HUES6 (cell line): ENCODE results near the gene SDK1.

ENCODE experiments used
- H3K27ac ChIP-seq: 2 replicates; pipeline ENCODE4 v1.7.0; 2013; ENCODE audit warnings: low read depth, mild to moderate bottlenecking, low read length, inconsistent platforms
- H3K27me3 ChIP-seq: 2 replicates; pipeline ENCODE4 v1.6.1; 2013; ENCODE audit warnings: low read length; ENCODE audit not compliant: control insufficient read depth, insufficient read depth
- H3K36me3 ChIP-seq: 2 replicates; pipeline ENCODE4 v1.6.1; 2013; ENCODE audit warnings: low read length; ENCODE audit not compliant: control insufficient read depth, insufficient read depth
- H3K4me1 ChIP-seq: 2 replicates; pipeline ENCODE4 v1.6.1; 2013; ENCODE audit warnings: low read length; ENCODE audit not compliant: control insufficient read depth, insufficient read depth
- H3K4me3 ChIP-seq: 2 replicates; pipeline ENCODE4 v1.5.1; 2013; ENCODE audit warnings: low read depth, low read length
- H3K9ac ChIP-seq: one replicate; pipeline ENCODE4 v1.6.1; 2013; ENCODE audit warnings: mild to moderate bottlenecking, low read length
- H3K9me3 ChIP-seq: 2 replicates; pipeline ENCODE4 v1.6.1; 2013; ENCODE audit warnings: low read depth, low read length; ENCODE audit not compliant: control insufficient read depth, insufficient read depth

Gene SDK1

GRCh38 chr7:4056552-4057288, 755.7 kb downstream of the SDK1 start:
- Histone ChIP-seq H3K27ac (no peak overlapping the region), H3K4me1 (no peaks in the 10 kb centered on the region), H3K27me3 (no peaks in the 10 kb centered on the region), H3K4me3 (no peak overlapping the region), H3K9me3 (no peaks in the 10 kb centered on the region; the same call in 1 of the 2 replicates), H3K36me3 (no peaks in the 10 kb centered on the region), H3K9ac (no peak overlapping the region)

DNA sequence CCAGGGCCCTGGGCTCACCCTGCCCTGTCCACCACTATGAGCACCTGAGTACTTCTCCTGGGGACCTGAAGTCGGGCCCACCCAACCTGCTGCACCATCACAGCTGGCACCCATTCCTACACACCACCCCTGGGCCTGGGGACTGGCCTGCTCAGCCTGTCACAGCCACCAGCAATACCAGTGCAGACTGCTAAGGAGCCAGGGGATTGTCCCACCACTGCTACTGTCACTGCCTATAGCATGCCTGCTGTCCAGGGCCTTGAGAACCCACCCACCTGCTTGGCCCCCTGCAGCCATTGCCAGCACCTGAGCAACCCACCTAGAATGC, 756.2 kb downstream of the SDK1 start:
- no peaks in the 10 kb centered on the region for H3K27me3 ChIP-seq
- H3K4me1 ChIP-seq = no peaks in the 10 kb centered on the region
- no peaks in the 10 kb centered on the region for H3K36me3 ChIP-seq
- no peaks in the 10 kb centered on the region; the same call in 1 of the 2 replicates for H3K9me3 ChIP-seq
- no peak overlapping the region for H3K9ac ChIP-seq
- no peak overlapping the region for H3K27ac ChIP-seq
- H3K4me3 ChIP-seq = no peak overlapping the region

DNA sequence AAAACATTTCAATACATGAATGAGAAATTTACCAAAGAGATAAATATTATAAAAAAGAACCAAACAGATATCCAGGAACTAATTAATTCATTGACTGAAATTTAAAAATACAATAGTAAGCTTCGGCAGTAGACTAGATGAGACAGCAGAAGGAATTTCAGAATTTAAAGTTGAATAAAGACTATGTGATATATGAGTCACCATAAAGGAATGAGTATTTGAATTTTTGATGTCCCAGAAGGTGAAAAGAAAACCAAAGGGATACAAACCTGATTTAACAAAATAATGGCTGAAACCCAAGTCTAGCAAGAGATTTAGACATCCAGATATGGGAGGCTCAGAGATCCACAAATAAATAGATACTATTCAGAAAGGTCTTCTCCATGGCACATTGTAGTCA, 757.1 kb downstream of the SDK1 start:
- Histone ChIP-seq H3K27me3 (no peaks in the 10 kb centered on the region), H3K4me1 (no peaks in the 10 kb centered on the region), H3K4me3 (no peak overlapping the region), H3K9ac (no peak overlapping the region), H3K9me3 (no peaks in the 10 kb centered on the region; the same call in 1 of the 2 replicates), H3K27ac (no peak overlapping the region), H3K36me3 (no peaks in the 10 kb centered on the region)

- Histone ChIP-seq H3K27me3 (no peaks in the 10 kb centered on the region), H3K4me3 (no peak overlapping the region), H3K9me3 (no peaks in the 10 kb centered on the region; the same call in 1 of the 2 replicates), H3K4me1 (peaks cover 5% of the 10 kb centered on the region; the same call in 1 of the 2 replicates), H3K9ac (no peak overlapping the region), H3K27ac (no peak overlapping the region), H3K36me3 (no peaks in the 10 kb centered on the region)
Observed at GRCh38 chr7:4065190-4065589, 764.1 kb downstream of the SDK1 start.

GRCh38 chr7:4066206-4066605, 765.2 kb downstream of the SDK1 start:
- no peak overlapping the region for H3K27ac ChIP-seq
- no peaks in the 10 kb centered on the region for H3K9me3 ChIP-seq
- H3K27me3 ChIP-seq = no peaks in the 10 kb centered on the region
- H3K9ac ChIP-seq = no peak overlapping the region
- no peak overlapping the region for H3K4me3 ChIP-seq
- no peaks in the 10 kb centered on the region for H3K36me3 ChIP-seq
- H3K4me1 ChIP-seq = peaks cover 5% of the 10 kb centered on the region; the same call in 1 of the 2 replicates

- Histone ChIP-seq H3K9me3 (no peaks in the 10 kb centered on the region), H3K27me3 (no peaks in the 10 kb centered on the region), H3K4me3 (no peak overlapping the region), H3K9ac (no peak overlapping the region), H3K4me1 (peaks cover 5% of the 10 kb centered on the region; the same call in 1 of the 2 replicates), H3K27ac (no peak overlapping the region), H3K36me3 (no peaks in the 10 kb centered on the region)
Observed at GRCh38 chr7:4066626-4067475, 765.8 kb downstream of the SDK1 start.

DNA sequence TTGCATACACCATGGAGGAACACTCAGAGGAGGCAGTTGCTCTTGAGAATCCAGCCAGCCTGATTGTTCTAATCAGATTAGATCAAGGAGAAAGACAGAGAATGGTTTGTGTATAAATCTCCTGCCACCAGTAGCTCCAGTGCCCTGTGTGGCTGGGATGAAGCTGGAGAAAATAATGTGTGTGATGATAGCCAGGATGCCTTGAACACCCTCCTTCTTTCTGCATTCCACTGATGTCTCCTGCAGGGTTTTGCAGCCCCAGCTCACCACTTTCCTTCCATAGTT, 766.4 kb downstream of the SDK1 start:
- Histone ChIP-seq H3K27ac (no peak overlapping the region), H3K9me3 (no peaks in the 10 kb centered on the region), H3K36me3 (no peaks in the 10 kb centered on the region)

DNA sequence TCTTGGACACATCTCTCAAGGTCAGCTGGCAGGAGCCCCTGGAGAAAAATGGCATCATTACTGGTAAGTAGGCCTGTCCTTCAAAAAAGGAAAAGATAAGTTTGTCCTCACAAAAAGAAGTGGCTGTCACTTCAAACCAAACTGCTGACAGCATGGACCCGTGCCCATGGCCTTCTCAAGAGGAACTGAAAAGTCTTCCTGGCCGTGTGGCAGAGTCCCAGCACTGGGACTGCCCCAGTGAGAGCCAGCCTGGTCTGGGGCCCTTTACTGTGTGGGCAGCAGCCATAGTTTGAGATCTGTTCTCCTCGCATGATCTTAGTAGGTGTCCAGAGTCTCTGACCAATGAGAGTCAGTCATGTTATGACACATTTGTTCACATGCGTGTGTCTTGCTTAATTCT, 766.8 kb downstream of the SDK1 start:
- Histone ChIP-seq H3K36me3 (no peaks in the 10 kb centered on the region), H3K4me1 (peaks cover 5% of the 10 kb centered on the region; the same call in 1 of the 2 replicates), H3K9ac (no peak overlapping the region), H3K4me3 (no peak overlapping the region), H3K9me3 (no peaks in the 10 kb centered on the region), H3K27ac (no peak overlapping the region), H3K27me3 (no peaks in the 10 kb centered on the region)

More for the DNA sequence above, 766.4 kb downstream of the SDK1 start:
- Histone ChIP-seq H3K27me3 (no peaks in the 10 kb centered on the region), H3K4me3 (no peak overlapping the region), H3K9ac (no peak overlapping the region), H3K4me1 (peaks cover 5% of the 10 kb centered on the region; the same call in 1 of the 2 replicates)

DNA sequence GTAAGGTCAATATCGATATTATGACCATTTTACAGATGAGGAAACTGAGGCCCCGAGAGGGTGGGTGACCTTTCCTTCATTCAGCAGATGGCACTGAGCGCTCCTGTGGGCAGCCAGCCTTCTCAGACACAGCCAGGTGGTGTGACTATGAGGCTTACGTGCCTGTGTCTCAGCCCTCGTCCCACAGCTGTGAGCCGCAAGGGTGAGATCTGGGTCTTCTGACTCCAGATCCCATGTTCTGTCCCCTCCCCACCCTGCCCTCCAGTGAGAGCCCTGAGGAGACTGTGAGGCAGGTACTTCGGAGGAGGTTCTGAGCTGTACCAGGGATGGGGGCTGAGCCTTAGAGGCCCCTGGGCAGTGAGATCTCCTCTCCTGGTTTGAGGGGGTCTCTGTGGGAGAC, 767.2 kb downstream of the SDK1 start:
- Histone ChIP-seq H3K9me3 (no peaks in the 10 kb centered on the region), H3K4me3 (no peak overlapping the region), H3K36me3 (no peaks in the 10 kb centered on the region), H3K27ac (no peak overlapping the region), H3K4me1 (peaks cover 9% of the 10 kb centered on the region; the same call in 1 of the 2 replicates), H3K9ac (no peak overlapping the region), H3K27me3 (no peaks in the 10 kb centered on the region)

- Histone ChIP-seq H3K9ac (no peak overlapping the region), H3K36me3 (no peaks in the 10 kb centered on the region), H3K27ac (no peak overlapping the region), H3K4me3 (no peak overlapping the region), H3K4me1 (peaks cover 15% of the 10 kb centered on the region; the same call in 1 of the 2 replicates), H3K27me3 (no peaks in the 10 kb centered on the region), H3K9me3 (no peaks in the 10 kb centered on the region)
Observed at GRCh38 chr7:4069268-4070095, 768.4 kb downstream of the SDK1 start.
